Activated CD4-positive, CD25-positive, alpha-beta regulatory T cell (primary cell): ENCODE results near the gene SLC6A1.

Experiments used
- DNase-seq, 4 experiments: peaks; one replicate each; lab custom pipeline; 2025; lab: John Stamatoyannopoulos, UW

Gene SLC6A1

DNA sequence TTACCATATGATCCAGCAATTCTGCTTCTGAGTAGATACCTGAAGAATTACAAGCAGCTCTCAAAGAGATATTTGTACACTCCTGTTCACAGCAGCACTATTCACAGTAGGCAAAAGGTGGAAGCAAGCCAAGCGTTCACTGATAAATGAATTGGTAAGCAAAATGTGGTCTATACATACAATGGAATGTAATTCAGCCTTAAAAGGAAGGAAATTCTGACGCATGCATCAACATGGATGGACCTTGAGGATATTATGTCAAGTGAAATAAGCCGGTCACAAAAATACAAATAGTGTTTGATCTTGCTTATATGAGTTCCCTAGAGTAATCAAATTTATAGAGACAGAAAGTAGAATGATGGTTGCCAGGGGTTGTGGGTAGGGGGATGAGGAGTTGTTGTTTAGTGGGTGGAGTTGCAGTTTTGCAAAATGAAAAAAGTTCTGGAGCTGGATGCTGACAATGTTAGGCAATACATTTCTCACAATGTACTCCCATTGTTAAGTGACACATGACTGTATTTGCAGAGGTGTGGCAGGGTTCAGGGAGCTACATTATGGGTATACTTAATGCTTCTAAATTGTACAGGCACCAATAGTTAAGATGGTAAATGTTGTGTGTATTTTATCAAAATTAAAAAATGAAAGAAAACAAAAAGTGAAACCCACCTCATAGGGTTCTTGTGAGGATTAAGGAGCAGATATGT, 26.7 kb downstream of the SLC6A1 start:
- DNase-seq = no peak

DNA sequence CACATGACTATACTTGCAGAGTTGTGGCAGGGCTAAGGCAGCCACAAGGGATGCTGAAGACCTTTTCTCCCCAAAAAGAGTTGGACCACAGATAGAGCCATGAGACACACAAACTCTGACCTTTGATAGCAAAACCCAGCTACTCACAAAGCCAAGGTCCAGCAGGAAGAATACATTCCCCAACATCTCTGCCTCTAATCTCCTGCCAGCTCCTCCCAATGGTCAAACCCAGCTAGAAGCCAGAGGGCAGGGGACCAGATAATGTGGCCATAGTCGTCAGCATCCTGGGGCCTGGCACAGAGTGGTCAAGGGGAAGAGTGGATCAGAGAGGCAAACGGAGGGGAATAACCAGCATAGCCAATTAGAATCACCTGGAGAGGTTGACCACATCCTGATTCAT, 28.2 kb downstream of the SLC6A1 start:
- DNase-seq = no peak

- DNase-seq = no peak
Observed at GRCh38 chr3:11021611-11022011, 29.1 kb downstream of the SLC6A1 start.

- DNase-seq = no peak
Observed at GRCh38 chr3:11022115-11022514, 29.6 kb downstream of the SLC6A1 start.

DNA sequence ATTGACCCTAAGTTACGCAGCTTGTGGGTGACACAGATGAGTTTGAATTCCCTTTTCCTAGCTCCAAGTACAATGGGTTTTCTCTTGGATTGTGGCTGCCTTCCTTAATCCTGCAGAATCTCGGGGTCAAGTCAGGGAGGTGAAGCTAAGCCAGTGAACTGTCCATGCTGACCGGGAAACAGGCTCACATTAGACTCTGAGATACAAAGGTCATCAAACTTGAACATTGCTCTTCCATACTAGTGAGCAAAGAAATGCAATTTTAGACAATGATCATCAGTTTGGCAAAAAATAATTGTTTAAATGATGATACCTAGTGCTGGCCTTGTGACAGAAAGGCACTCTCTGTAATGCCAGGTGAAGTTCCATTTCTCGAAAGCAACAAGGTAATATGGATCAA, 31.6 kb downstream of the SLC6A1 start:
- DNase-seq = no peak

DNA sequence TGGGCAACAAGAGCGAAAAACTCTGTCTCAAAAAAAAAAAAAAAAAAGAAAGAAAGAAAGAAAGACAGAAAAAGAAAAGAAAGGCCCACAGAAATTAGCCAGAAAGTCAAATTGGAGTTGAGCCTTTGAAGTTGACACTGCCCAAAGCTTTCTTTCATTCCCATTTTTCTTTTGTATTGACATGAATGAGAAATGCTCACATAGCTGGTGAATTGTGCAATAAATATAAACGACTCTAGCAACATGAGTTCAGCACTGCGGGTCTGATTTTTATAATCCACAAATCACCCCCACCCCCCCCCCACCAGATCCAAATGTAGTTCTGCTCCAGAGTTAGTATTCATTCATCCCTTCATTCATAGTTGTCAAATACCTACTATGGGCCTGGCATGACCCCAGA, 37.4 kb downstream of the SLC6A1 start:
- no peak for DNase-seq

DNA sequence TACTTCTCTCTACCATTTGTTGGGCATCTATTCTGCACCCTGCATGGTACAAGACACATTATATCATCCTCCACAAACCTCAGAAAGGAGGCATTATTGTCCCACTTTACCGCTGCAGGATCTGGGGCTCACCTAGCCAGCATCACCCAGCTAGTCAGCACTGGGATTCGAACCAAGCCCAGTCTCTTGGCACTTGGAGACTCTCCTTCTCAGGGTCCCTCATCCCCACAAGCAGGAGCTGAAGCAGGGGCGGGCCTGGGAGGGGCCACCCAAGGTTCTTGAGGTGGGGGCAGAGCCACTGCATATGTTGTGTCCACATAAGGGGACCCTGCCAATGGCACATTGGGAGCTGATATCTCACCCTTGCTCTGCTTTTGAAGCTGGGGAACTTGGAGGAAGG, 41.3 kb downstream of the SLC6A1 start:
- DNase-seq = no peak

GRCh38 chr3:11034309-11034985, 41.9 kb downstream of the SLC6A1 start:
- DNase-seq = no peak

GRCh38 chr3:11035757-11036505, 43.4 kb downstream of the SLC6A1 start:
- no peak for DNase-seq

DNA sequence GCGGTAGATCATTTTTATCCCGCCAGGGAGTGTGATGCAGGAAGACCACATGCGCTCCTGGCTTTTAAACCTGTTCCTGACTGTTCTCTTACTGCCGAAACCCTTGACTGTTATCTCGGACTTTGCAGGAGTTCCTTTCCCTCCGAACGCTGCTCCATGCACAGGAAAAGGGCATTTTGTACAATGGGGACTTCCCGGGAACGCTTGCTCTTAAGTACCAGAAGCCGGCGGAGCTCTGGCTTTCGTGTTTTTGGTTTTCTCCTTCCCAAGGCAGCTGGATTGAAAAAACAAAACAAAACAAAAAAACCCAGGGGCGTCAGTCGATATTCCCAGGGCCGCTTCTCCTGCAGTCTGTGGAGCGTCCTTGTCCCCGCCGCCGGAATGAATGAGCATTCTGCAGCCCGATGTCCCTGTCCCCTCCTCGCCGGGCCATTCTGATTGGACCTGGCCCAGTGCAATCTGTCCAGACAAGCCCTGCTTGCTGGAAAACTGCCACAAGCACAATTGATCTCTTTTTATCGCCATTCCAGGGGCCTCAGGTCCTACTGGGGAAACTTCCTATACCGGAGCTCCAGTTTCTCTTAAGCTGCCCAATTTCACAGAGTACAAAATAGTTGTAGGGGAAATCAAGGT, 44.8 kb downstream of the SLC6A1 start:
- no peak for DNase-seq

DNA sequence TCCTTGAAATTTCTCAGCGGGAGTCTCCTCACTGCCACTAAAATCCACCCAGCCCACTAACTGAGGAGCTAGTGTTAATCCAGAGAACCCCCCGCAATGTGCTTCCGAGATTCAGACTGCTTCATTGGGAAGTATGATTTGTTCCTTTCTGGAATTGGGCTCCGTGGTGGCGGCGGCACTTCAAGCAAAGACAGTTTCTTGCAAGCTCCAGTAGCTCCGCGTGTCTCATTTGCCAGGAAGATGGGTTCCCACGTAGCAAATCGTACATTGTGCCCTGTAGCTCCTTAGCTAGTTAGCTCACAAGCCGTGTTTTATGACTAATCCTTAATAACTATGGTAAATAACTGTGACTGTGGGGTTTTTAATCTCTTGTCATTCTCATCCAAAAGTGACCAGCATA, 45.4 kb downstream of the SLC6A1 start:
- DNase-seq = no peak

- DNase-seq = no peak
Observed at GRCh38 chr3:11045536-11045935, 53.0 kb downstream of the SLC6A1 start.

- no peak for DNase-seq
Observed at GRCh38 chr3:11047500-11047899, 55.0 kb downstream of the SLC6A1 start.

GRCh38 chr3:11050666-11051323, 58.2 kb downstream of the SLC6A1 start:
- no peak for DNase-seq

DNA sequence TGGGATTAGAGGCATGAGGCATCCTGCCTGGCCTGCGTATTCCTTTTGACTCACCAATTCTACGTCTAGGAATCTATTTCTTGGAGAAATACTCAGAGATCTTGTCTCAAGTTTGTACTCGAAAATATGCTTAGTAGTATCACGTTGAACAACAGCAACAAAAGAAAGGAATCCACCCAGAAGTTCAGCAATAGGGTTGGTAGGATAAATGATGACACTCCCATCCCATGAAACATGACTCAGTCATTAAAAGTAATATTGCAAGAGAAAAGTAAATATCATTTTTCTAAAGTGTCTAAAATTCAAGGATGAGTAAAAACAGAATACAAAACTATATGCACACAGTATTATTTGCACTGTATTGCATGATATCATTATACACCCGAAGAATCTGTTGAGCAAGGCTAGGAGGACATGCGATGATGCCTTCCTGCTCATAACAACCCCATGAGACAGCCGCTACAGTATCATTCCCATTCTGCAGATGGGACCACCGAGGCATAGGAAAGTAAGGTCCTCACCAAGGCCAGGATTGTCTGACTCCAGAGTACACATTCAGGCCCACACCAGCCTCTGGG, 61.5 kb downstream of the SLC6A1 start:
- no peak for DNase-seq

GRCh38 chr3:11054739-11055438, 62.3 kb downstream of the SLC6A1 start:
- DNase-seq = no peak

- DNase-seq = no peak
Observed at GRCh38 chr3:11055496-11055895, 62.9 kb downstream of the SLC6A1 start.

GRCh38 chr3:11056531-11057050, 64.0 kb downstream of the SLC6A1 start:
- DNase-seq = no peak

- no peak for DNase-seq
Observed at GRCh38 chr3:11057655-11058054, 65.1 kb downstream of the SLC6A1 start.

- DNase-seq = no peak
Observed at GRCh38 chr3:11059090-11059798, 66.7 kb downstream of the SLC6A1 start.
